Globus pallidus (tissue), 1 donor: ENCODE measurements around the gene GMEB1.
"Not testable (repeated sequence)": the region's sequence is repeated elsewhere in the genome, so short reads cannot be mapped to it uniquely, and the experiment has no call there.

ENCODE experiments used
- DNase-seq: peaks from one replicate; pipeline ENCODE4 v3.0.0-alpha.2; 2015; ENCODE audit warnings: low spot score

GMEB1 gene

GRCh38 chr1:28671254-28671780, 2.7 kb downstream of the GMEB1 start:
- no peak for DNase-seq

GRCh38 chr1:28672971-28673370, 4.4 kb downstream of the GMEB1 start:
- DNase-seq, result not testable (repeated sequence)

GRCh38 chr1:28675924-28676257, 7.3 kb downstream of the GMEB1 start:
- DNase-seq, result no peak

GRCh38 chr1:28680151-28680550, 11.6 kb downstream of the GMEB1 start:
- DNase-seq, result no peak

GRCh38 chr1:28682840-28683239, 14.3 kb downstream of the GMEB1 start:
- no peak for DNase-seq

GRCh38 chr1:28684937-28685336, 16.4 kb downstream of the GMEB1 start:
- no peak for DNase-seq

- not testable (repeated sequence) for DNase-seq
Measured at GRCh38 chr1:28691627-28692026, 23.0 kb downstream of the GMEB1 start.

GRCh38 chr1:28703629-28704028, 35.0 kb downstream of the GMEB1 start:
- no peak for DNase-seq

- no peak for DNase-seq
Measured at GRCh38 chr1:28716336-28716735, 47.8 kb downstream of the GMEB1 start.

GRCh38 chr1:28718166-28718565, 49.6 kb downstream of the GMEB1 start:
- no peak for DNase-seq

- DNase-seq, result no peak
Measured at GRCh38 chr1:28718586-28719331, 50.2 kb downstream of the GMEB1 start.

- no peak for DNase-seq
Measured at GRCh38 chr1:28719332-28719619, 50.7 kb downstream of the GMEB1 start.

- DNase-seq, result no peak
Measured at GRCh38 chr1:28720376-28720775, 51.8 kb downstream of the GMEB1 start.

GRCh38 chr1:28721927-28722326, 53.3 kb downstream of the GMEB1 start:
- not testable (repeated sequence) for DNase-seq

GRCh38 chr1:28725365-28725764, 56.8 kb downstream of the GMEB1 start:
- not testable (repeated sequence) for DNase-seq

- no peak for DNase-seq
Measured at GRCh38 chr1:28735961-28736449, 67.4 kb downstream of the GMEB1 start.

- DNase-seq, result peak; percentile 95
Measured at GRCh38 chr1:28736450-28737306, 68.1 kb downstream of the GMEB1 start, which contains the start of gene YTHDF2. Gene YTHDF2, plus strand, starts transcription at chr1:28736940. Its CDS starts 181 bp downstream, at chr1:28737121.

GRCh38 chr1:28737307-28738132, 68.9 kb downstream of the GMEB1 start:
- DNase-seq, result peak; percentile 12

GRCh38 chr1:28740118-28740517, 71.5 kb downstream of the GMEB1 start:
- DNase-seq, result no peak

GRCh38 chr1:28744184-28744583, 75.6 kb downstream of the GMEB1 start:
- DNase-seq, result no peak

GRCh38 chr1:28745653-28746173, 77.1 kb downstream of the GMEB1 start:
- no peak for DNase-seq

GRCh38 chr1:28750330-28750729, 81.7 kb downstream of the GMEB1 start:
- DNase-seq, result no peak
